ENCODE data around the gene CRYBG3.

DNA sequence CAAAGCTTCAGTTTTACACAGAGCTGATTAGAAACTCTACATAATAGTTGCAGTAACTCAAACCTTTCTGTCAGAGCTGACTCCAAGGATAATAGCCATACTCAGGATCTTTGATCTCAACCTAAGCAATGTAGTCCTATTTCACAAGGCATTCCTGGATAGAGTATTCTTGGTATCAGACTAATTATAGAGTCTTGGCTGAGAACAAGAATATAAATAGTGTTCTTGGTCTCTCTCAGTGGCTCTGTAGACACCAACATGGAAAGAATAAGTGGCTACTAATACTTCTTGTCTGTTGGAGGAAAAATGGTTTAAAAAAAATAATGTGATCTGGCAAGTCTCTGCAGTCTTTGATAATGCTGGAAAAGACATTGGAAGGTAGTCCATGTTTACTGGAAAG is 94.8 kb downstream of the CRYBG3 start:
- TF ChIP-seq, protein P1, sequence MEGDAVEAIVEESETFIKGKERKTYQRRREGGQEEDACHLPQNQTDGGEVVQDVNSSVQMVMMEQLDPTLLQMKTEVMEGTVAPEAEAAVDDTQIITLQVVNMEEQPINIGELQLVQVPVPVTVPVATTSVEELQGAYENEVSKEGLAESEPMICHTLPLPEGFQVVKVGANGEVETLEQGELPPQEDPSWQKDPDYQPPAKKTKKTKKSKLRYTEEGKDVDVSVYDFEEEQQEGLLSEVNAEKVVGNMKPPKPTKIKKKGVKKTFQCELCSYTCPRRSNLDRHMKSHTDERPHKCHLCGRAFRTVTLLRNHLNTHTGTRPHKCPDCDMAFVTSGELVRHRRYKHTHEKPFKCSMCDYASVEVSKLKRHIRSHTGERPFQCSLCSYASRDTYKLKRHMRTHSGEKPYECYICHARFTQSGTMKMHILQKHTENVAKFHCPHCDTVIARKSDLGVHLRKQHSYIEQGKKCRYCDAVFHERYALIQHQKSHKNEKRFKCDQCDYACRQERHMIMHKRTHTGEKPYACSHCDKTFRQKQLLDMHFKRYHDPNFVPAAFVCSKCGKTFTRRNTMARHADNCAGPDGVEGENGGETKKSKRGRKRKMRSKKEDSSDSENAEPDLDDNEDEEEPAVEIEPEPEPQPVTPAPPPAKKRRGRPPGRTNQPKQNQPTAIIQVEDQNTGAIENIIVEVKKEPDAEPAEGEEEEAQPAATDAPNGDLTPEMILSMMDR (IDR thresholded peaks at IDR 0.05; ENCODE audit: borderline replicate concordance, extremely low read depth, low read length, poor library complexity, severe bottlenecking), result no peak
- no peak for TF ChIP-seq EZH2 (IDR thresholded peaks at IDR 0.05; ENCODE audit: borderline replicate concordance, low read depth, low read length, severe bottlenecking)
